GM19328 (cell line): ENCODE measurements around the gene SLC16A2.
A peak's percentile ranks its signal among the peaks of the same experiment; 100 is the strongest.

Source experiments
- ATAC-seq: cut with Tn5 transposase; IDR thresholded peaks from one replicate; pipeline ENCODE4 v1.9.1; 2021; ENCODE audit warnings: mild to moderate bottlenecking, moderate library complexity; ENCODE audit not compliant: unreplicated experiment

The SLC16A2 gene

GRCh38 chrX:74535408-74536151 lies 114.3 kb downstream of the SLC16A2 start:
- ATAC-seq: peak; percentile 26

DNA sequence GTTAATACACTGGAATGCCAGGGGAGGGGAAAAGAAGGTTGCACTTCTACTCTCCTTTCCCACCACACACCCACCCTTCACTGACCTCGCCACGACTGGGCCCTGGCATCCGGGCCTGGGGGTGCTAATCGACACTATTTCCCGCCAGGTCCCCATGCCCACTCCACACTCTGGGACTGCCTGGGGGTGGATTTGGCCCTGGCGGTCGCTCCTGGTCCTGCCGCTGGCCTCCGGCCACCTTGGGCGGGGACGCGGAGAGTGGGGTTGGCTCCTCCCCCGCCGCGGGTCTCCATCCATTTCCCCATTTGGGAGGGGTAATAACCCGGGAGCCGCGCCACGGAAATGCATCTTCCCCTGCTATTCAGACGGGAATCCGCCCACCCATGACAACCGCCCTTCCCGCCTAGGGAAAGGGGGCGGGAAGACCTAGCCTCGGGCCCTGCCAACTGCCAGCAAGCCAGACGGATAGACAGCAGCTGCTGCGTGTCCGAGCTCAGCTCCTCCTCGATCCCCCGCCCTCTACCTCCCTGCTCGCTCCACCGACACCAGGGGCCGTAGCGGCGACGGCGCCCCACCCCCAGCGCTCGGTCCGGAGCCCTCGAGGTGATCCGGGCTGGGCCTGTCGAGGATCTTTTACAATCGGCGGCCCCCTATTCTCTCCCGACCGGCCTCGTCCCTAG lies 115.0 kb downstream of the SLC16A2 start:
- ATAC-seq: peak; percentile 55

DNA sequence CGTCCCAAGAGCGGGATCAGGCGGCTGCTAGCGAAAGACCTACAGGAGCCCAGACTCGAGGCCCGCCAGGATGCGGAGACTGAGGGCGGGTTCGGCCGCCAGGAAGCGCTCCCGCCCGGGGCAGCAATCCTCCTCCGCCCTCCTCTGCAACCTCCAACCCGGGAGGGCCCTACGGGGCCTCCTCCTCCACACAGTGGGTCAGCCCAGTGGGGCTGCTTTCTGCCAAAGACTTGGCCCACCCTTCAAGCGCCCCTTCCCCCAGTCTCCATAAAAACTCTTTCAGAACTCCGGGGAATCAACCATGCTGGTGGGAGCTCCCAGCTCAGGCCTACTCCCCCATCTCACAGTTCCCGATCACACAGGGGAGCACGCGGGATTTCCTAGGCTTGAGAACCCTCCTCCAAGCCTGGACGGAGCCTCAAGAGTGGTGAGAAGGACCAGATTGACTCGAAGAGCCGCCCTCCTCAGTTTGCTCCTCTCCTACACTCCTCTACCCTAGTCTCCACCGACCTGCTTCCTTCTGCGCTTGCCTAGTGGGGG lies 115.6 kb downstream of the SLC16A2 start:
- ATAC-seq: peak; percentile 6

DNA sequence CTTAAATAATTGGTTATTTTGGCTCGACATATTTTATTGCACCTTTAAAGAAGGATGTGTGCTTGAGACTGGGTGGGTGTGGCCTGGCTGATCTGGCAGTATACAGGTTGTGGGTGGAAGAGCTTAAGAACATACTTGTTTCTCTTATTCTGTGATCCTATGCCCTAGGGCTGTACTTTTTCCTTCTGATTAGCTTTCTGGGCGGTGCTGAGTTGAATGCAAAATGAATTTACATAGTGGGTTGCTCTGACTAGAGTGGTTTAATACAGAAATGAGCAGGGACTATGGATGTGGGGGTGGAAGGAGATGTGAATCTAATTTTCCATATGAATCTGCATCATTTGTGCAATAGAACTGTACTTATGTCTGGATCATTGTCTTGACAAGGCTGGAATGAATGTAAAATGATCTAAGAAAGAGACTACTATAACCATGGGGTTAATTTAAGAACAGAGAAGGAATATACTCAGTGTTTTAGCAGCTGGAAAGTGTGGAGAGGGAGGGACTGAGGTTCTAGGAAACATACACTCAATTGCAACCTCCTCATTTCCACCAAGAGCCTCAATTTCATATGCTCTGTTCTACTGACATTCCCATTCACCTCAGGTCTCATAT lies 119.4 kb downstream of the SLC16A2 start:
- no peak for ATAC-seq

GRCh38 chrX:74545880-74546523 lies 124.7 kb downstream of the SLC16A2 start:
- ATAC-seq: no peak

- no peak for ATAC-seq
These were observed 125.7 kb downstream of the SLC16A2 start for GRCh38 chrX:74546984-74547383.

GRCh38 chrX:74550295-74550802 lies 129.1 kb downstream of the SLC16A2 start:
- peak; percentile 70 for ATAC-seq

DNA sequence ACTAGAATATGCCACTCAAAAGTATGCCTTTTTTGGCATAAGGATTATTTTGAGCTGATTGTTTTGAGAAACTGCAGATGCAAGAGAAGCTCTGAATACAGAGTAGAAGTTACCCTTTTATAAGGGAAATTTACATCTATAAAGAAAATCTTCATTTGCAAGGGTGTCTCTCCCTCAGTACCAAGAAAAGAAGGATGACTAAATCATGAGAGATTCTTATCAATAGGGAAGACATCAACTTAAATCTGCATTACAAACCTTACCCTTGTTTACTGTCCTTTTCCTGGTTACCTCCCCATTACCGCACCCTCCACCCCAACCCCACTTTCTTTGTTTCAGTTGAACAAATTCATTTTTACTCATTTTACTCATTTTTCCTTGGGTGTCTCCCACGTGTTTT lies 130.6 kb downstream of the SLC16A2 start:
- no peak for ATAC-seq

DNA sequence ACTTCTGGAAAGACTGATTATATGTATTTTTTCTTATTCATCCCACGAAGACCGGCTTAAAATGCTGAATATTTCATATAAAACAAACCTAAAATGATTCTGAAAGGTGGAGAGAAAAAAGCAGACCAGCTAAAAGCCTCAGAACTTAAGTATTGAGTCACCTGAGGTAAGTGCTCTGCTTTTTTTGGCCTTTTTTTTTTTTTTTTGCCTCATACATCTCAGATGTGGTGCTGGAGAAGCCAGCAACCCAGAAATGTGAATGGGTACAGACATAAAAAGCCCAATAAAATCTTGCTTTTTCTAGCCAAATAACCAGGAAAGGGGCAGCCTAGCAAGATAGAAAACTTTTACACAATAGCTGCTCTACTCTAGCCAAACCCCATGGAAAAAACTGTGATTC lies 136.1 kb downstream of the SLC16A2 start:
- no peak for ATAC-seq

GRCh38 chrX:74578137-74578536 lies 156.8 kb downstream of the SLC16A2 start:
- no peak for ATAC-seq

DNA sequence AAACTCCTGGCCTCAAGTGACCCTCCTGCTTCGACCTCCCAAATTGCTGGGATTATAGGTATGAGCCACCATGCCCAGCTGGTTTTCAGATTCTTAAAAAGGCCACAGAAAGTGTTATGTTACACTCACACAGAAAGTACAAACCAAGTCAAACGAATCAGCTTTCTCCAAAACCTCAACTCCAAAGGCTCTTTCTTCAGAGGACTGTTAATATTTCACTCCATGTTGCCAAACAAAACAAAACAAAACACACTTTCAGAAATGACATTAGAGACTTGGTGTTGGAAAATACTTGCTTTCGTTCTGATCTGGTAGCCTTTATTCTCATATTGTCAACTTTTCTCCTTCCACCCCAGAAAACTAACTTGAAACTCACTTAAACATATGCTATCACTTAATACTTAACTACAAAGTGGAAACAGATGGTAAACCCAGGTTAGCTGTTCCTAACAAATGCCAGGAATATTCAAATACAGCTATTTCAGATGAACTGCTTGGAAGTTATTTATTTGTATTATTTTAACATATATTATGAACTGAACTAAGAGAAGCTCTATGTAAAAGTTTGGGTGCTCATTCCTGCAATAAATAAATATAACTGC lies 158.4 kb downstream of the SLC16A2 start:
- no peak for ATAC-seq
